Testis (tissue), 3 donors: Measurements from ENCODE around the gene HBG2. TPM values are rescaled to one million over a fixed set of nuclear protein-coding genes. Genes with fewer than 3 reads are reported as not detected.

Experiments
- DNase-seq: peaks from one replicate; pipeline ENCODE4 v3.0.0-alpha.2; 2019
- H3K27ac ChIP-seq, 2 donors: fragments of 200-600 bp; sonication (generic); one replicate each; pipeline ENCODE4 v1.5.1; 2019
- H3K27me3 ChIP-seq: fragments of 200-600 bp; sonication (generic); one replicate; pipeline ENCODE4 v1.5.1; 2019
- H3K36me3 ChIP-seq: fragments of 200-600 bp; sonication (generic); one replicate; pipeline ENCODE4 v1.5.1; 2017; ENCODE audit warnings: low read depth; ENCODE audit errors: missing control alignments
- H3K4me1 ChIP-seq: fragments of 200-600 bp; sonication (generic); one replicate; pipeline ENCODE4 v1.5.1; 2019
- H3K4me3 ChIP-seq, 2 donors: fragments of 200-600 bp; sonication (generic); one replicate each; pipeline ENCODE4 v1.5.1; 2017 to 2019
- H3K9me3 ChIP-seq: fragments of 200-600 bp; sonication (generic); one replicate; pipeline ENCODE4 v1.5.1; 2017
- CTCF ChIP-seq, 3 experiments: fragments of 450-650 bp in 2 of 3; fragments of 200-600 bp in 1 of 3; sonication (generic) in 1 of 3; IDR thresholded peaks; one replicate each; pipeline ENCODE4 v1.5.1; 2016 to 2019; ENCODE audit warnings: antibody characterized with exemption in 3 of 3, mild to moderate bottlenecking in 2 of 3, moderate library complexity in 1 of 3
- POLR2A ChIP-seq: fragments of 450-650 bp; IDR thresholded peaks from one replicate; pipeline ENCODE4 v1.6.1; 2017; ENCODE audit warnings: antibody characterized with exemption, mild to moderate bottlenecking, moderate library complexity
- WGBS, 2 donors: methylation state at CpG; one replicate each; pipeline ENCODE4 v1.1.5; 2018; 5-methylcytosine and 5-hydroxymethylcytosine counted together
- intact Hi-C: fragments of 100-400 bp; cut with DNase I; formaldehyde crosslinking; loops from one replicate; pipeline ENCODE4 v1.15.1; 2023; ENCODE audit warnings: low total_unique reads
- polyA plus RNA-seq: library from polyadenylated mRNA; stranded (reverse); fragments of 350-450 nt; fragmentation: Illumina TruSeq; extraction: RNeasy Lipid Tissue Mini Kit (QIAGEN cat#74804); gene quantifications from one replicate; pipeline ENCODE4 v1.2.3, GENCODE V29; 2014; ENCODE audit warnings: low read depth, low replicate concordance; ENCODE audit not compliant: insufficient read depth
- total RNA-seq, 2 donors: library from RNA; depleted of rRNA; stranded (reverse); fragments of >200 nt; gene quantifications; one replicate each; pipeline ENCODE4 v1.2.3, GENCODE V29; 2016

The HBG2 gene
- total and polyA plus RNA-seq, 3 donors from 2014 or later, result not detected

DNA sequence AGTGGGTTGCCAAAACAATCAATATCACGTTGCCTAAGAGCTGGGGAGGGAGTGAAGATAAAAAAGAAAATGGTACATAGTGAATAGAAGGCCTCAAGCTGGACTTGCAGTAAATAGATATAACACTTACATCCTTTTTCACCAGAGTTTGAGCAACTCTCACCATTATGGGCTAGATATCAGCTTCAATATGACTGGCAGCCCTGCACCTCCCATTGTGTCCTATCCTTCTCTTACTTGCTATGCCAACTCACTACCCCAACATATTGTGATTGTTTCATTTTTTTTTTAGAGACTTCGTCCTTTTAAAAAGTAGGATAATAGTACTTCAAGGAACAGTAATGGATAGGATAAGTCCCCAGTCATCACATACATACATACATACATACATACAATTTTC is 12.4 kb downstream of the HBG2 start:
- 61 to 73% methylated on average over 2 of the region's 2 CpGs for WGBS, 2 donors
- no peak overlapping the region for H3K27ac ChIP-seq
- TF ChIP-seq CTCF (IDR thresholded peaks at IDR 0.05), result no peak
- TF ChIP-seq POLR2A, result no peak
- H3K27me3 ChIP-seq, result no peaks in the 10 kb centered on the region
- H3K4me1 ChIP-seq, result no peaks in the 10 kb centered on the region
- H3K9me3 ChIP-seq, result no peaks in the 10 kb centered on the region
- H3K36me3 ChIP-seq, result no peaks in the 10 kb centered on the region
- DNase-seq, result no peak
- intact Hi-C loops, result no loop called here
- H3K4me3 ChIP-seq, result no peak overlapping the region

GRCh38 chr11:5241458-5241857 is 13.1 kb downstream of the HBG2 start:
- TF ChIP-seq POLR2A, result no peak
- no peak for TF ChIP-seq CTCF (IDR thresholded peaks at IDR 0.05)
- Histone ChIP-seq H3K36me3 (no peaks in the 10 kb centered on the region), H3K4me1 (no peaks in the 10 kb centered on the region), H3K27me3 (no peaks in the 10 kb centered on the region), H3K27ac (no peak overlapping the region), H3K9me3 (no peaks in the 10 kb centered on the region), H3K4me3 (no peak overlapping the region)
- intact Hi-C loops, result no loop called here
- 64 to 65% methylated on average over 3 of the region's 3 CpGs for WGBS, 2 donors
- no peak for DNase-seq

DNA sequence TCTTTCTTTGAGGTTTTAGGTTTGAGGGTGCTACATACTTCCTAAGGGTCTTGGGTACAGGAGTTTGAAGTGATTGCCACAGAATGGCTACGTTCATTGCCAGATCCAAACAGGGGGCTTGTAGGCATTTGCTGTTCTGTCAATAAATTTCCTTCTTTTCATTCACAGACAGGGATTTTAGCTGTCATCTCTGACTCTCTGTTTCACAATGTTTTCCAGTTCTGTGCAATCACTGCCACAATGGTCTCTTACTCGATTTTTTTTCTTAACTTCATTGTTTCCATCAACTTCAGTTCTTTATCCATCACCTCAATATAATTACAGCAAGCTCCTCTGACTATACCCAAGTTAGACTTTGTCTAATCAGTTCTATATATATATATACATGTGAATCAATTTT is 14.1 kb downstream of the HBG2 start:
- Histone ChIP-seq H3K27ac (no peak overlapping the region), H3K4me1 (no peaks in the 10 kb centered on the region), H3K27me3 (no peaks in the 10 kb centered on the region), H3K9me3 (no peaks in the 10 kb centered on the region), H3K4me3 (no peak overlapping the region), H3K36me3 (no peaks in the 10 kb centered on the region)
- no peak for TF ChIP-seq CTCF (IDR thresholded peaks at IDR 0.05)
- no peak for TF ChIP-seq POLR2A
- WGBS, 2 donors, result 84 to 93% methylated on average over 2 of the region's 2 CpGs
- intact Hi-C loops, result no loop called here
- DNase-seq, result no peak

GRCh38 chr11:5240056-5240455 is 14.5 kb downstream of the HBG2 start:
- Histone ChIP-seq H3K27ac (no peak overlapping the region), H3K36me3 (no peaks in the 10 kb centered on the region), H3K4me1 (no peaks in the 10 kb centered on the region), H3K9me3 (no peaks in the 10 kb centered on the region), H3K4me3 (no peak overlapping the region), H3K27me3 (no peaks in the 10 kb centered on the region)
- TF ChIP-seq POLR2A (no peak), CTCF (IDR thresholded peaks at IDR 0.05) (no peak)
- no peak for DNase-seq
- intact Hi-C loops, result no loop called here
- WGBS, 2 donors, result 79 to 87% methylated on average over 1 of the region's 1 CpG

GRCh38 chr11:5239046-5239445 is 15.5 kb downstream of the HBG2 start:
- intact Hi-C loops, result no loop called here
- no peak overlapping the region for H3K4me3 ChIP-seq
- no peaks in the 10 kb centered on the region for H3K36me3 ChIP-seq
- TF ChIP-seq CTCF (IDR thresholded peaks at IDR 0.05) (no peak), POLR2A (no peak)
- no peak for DNase-seq
- no peaks in the 10 kb centered on the region for H3K27me3 ChIP-seq
- H3K4me1 ChIP-seq, result no peaks in the 10 kb centered on the region
- no peaks in the 10 kb centered on the region for H3K9me3 ChIP-seq
- no peak overlapping the region for H3K27ac ChIP-seq
